ENCODE results near the gene JMJD1C. TPM values are rescaled to one million over a fixed set of nuclear protein-coding genes. Genes with fewer than 3 reads are reported as not detected.

The JMJD1C gene
- total RNA-seq, 2 experiments from 2014 or later, result 99.2 to 118 TPM

DNA sequence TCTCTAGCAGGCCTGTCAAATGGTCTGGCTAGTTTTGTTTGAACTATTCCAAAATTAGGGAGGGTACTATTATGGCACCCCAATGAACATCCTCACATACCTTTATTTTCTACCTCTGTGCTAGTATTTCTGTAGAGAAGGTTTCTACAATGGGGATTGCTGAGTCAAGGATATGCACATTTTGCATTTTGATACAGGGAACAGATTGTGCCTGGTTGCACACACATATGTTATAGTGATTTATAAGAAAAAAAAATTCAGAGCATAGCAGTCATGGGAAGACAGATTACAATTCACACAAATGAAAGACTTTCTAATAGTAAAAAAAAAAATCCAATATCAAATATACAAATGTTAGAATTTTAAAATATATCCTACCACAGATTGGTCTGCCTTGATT, 346.7 kb downstream of the JMJD1C start:
- Histone ChIP-seq H3K27ac (ENCODE audit: low read depth, low read length, poor library complexity, severe bottlenecking) (no peak overlapping the region), H4K20me1 (ENCODE audit: insufficient read depth, low read length) (no peaks in the 10 kb centered on the region), H3K4me3 (ENCODE audit: low read depth, low read length, poor library complexity, severe bottlenecking) (no peak overlapping the region), H3K79me2 (ENCODE audit: insufficient read depth, low read depth, low read length) (no peaks in the 10 kb centered on the region), H3K9me2 (ENCODE audit: insufficient read depth, low read length) (no peaks in the 10 kb centered on the region), H2AFZ (ENCODE audit: low read length) (no peak overlapping the region), H3K4me1 (ENCODE audit: insufficient read depth, low read length, poor library complexity, severe bottlenecking) (no peaks in the 10 kb centered on the region), H3K4me2 (ENCODE audit: low read length) (no peak overlapping the region), H3K9me3 (ENCODE audit: low read length) (no peaks in the 10 kb centered on the region), H3K36me3 (ENCODE audit: insufficient read depth, low read length) (no peaks in the 10 kb centered on the region)
- no peak for TF ChIP-seq EZH2phosphoT487 (IDR thresholded peaks at IDR 0.05; ENCODE audit: borderline replicate concordance, low read depth, low read length)
- TF ChIP-seq, protein P1, sequence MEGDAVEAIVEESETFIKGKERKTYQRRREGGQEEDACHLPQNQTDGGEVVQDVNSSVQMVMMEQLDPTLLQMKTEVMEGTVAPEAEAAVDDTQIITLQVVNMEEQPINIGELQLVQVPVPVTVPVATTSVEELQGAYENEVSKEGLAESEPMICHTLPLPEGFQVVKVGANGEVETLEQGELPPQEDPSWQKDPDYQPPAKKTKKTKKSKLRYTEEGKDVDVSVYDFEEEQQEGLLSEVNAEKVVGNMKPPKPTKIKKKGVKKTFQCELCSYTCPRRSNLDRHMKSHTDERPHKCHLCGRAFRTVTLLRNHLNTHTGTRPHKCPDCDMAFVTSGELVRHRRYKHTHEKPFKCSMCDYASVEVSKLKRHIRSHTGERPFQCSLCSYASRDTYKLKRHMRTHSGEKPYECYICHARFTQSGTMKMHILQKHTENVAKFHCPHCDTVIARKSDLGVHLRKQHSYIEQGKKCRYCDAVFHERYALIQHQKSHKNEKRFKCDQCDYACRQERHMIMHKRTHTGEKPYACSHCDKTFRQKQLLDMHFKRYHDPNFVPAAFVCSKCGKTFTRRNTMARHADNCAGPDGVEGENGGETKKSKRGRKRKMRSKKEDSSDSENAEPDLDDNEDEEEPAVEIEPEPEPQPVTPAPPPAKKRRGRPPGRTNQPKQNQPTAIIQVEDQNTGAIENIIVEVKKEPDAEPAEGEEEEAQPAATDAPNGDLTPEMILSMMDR (conservative IDR thresholded peaks at IDR 0.05; ENCODE audit: low read length), result no peak
- no peak for DNase-seq (ENCODE audit: low spot score)
- POLR2A ChIA-PET, result no interaction called here
- intact Hi-C loops (cut with micrococcal nuclease; ENCODE audit: unreplicated experiment), result no loop called here
- BruUV-seq (replicated peaks), result no TSS peak
- CTCF ChIA-PET (ENCODE audit: unreplicated experiment), result no interaction called here

Small RNA genes lying within 50 kb of the gene (microRNA-seq; reads per million reads assigned to microRNA genes)
- 10.6 reads per million, percentile 15 among the genes with 10 or more reads in this experiment for gene MIR1296 (ENCODE audit: borderline replicate concordance)

Small RNA genes lying within 50 kb of the gene (small RNA-seq; reads per million reads assigned to genes)
- gene AC022022.1, result not detected
- not detected for gene MIR1296

Other genes with a start within 250 kb of the JMJD1C start
- gene REEP3, start 55.4 kb upstream of the JMJD1C start, total RNA-seq (2014; rRNA removed; shearing (Covaris generic)), result 3.6 and 5.9 TPM in 2 replicates
- 7.5 and 11.0 TPM in 2 replicates for gene REEP3, start 55.4 kb upstream of the JMJD1C start, total RNA-seq (2022)